ENCODE data around the gene GALT.

GRCh38 chr9:34611251-34611810, 35.1 kb upstream of the GALT start:
- TF ChIP-seq, protein P1, sequence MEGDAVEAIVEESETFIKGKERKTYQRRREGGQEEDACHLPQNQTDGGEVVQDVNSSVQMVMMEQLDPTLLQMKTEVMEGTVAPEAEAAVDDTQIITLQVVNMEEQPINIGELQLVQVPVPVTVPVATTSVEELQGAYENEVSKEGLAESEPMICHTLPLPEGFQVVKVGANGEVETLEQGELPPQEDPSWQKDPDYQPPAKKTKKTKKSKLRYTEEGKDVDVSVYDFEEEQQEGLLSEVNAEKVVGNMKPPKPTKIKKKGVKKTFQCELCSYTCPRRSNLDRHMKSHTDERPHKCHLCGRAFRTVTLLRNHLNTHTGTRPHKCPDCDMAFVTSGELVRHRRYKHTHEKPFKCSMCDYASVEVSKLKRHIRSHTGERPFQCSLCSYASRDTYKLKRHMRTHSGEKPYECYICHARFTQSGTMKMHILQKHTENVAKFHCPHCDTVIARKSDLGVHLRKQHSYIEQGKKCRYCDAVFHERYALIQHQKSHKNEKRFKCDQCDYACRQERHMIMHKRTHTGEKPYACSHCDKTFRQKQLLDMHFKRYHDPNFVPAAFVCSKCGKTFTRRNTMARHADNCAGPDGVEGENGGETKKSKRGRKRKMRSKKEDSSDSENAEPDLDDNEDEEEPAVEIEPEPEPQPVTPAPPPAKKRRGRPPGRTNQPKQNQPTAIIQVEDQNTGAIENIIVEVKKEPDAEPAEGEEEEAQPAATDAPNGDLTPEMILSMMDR (IDR thresholded peaks at IDR 0.05; ENCODE audit: borderline replicate concordance, extremely low read depth, low read length, poor library complexity, severe bottlenecking), result no peak
- TF ChIP-seq EZH2 (IDR thresholded peaks at IDR 0.05; ENCODE audit: borderline replicate concordance, low read depth, low read length, severe bottlenecking), result no peak

Measured in DND-41 (cell line).